BLaER1 (cell line): ENCODE results near the gene RSAD1.
A peak's percentile ranks its signal among the peaks of the same experiment; 100 is the strongest.

Experiments
- H3K27ac ChIP-seq: shearing (Covaris generic); formaldehyde crosslinking; 2 replicates; pipeline ENCODE4 v1.8.1; 2022
- H3K27me3 ChIP-seq: shearing (Covaris generic); formaldehyde crosslinking; 2 replicates; pipeline ENCODE4 v1.8.1; 2022
- H3K36me3 ChIP-seq: shearing (Covaris generic); formaldehyde crosslinking; 2 replicates; pipeline ENCODE4 v1.8.1; 2022
- H3K4me1 ChIP-seq: shearing (Covaris generic); formaldehyde crosslinking; 2 replicates; pipeline ENCODE4 v1.8.1; 2022
- H3K4me2 ChIP-seq: shearing (Covaris generic); formaldehyde crosslinking; 2 replicates; pipeline ENCODE4 v1.8.1; 2022
- H3K4me3 ChIP-seq: shearing (Covaris generic); formaldehyde crosslinking; 2 replicates; pipeline ENCODE4 v1.8.1; 2022
- H3K9ac ChIP-seq: shearing (Covaris generic); formaldehyde crosslinking; 2 replicates; pipeline ENCODE4 v1.8.1; 2022
- H3K9me3 ChIP-seq: shearing (Covaris generic); formaldehyde crosslinking; 2 replicates; pipeline ENCODE4 v1.8.1; 2022
- H4K20me1 ChIP-seq: shearing (Covaris generic); formaldehyde crosslinking; 2 replicates; pipeline ENCODE4 v1.8.1; 2022
- Cebpa-rat ChIP-seq: shearing (Covaris generic); IDR thresholded peaks from 2 replicates; pipeline ENCODE4 v1.8.1; 2022

The RSAD1 gene

DNA sequence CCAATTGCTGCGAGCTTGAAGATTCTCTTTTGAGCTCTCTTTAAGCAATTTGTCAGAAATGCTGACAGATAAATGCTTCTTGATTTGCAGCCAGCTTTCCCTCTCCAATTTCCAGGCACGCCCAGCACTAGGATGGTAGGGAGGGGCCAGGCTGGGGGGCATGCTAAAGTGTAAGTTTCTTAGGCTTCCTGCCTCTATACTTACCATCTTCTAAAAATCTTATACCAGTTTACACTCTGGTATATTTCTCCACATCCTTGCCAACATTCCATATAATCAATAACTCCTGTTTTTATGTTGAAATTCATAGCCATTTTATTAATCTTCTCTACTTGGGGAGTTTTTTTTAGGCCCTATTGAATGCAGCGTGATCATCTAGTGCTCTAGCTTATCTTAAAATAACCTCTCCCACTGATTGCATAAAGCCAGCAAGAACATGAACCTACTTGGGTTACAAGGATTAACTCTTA, 35.1 kb upstream of the RSAD1 start:
- peaks cover 16% of the 10 kb centered on the region for H4K20me1 ChIP-seq
- no peak overlapping the region for H3K9ac ChIP-seq
- no peaks in the 10 kb centered on the region for H3K27me3 ChIP-seq
- no peak overlapping the region for H3K4me2 ChIP-seq
- H3K36me3 ChIP-seq, result peaks cover 6% of the 10 kb centered on the region; the same call in 1 of the 2 replicates
- H3K9me3 ChIP-seq, result no peaks in the 10 kb centered on the region
- no peak overlapping the region for H3K4me3 ChIP-seq
- no peak for TF ChIP-seq Cebpa-rat
- H3K4me1 ChIP-seq, result no peaks in the 10 kb centered on the region
- H3K27ac ChIP-seq, result no peak overlapping the region

DNA sequence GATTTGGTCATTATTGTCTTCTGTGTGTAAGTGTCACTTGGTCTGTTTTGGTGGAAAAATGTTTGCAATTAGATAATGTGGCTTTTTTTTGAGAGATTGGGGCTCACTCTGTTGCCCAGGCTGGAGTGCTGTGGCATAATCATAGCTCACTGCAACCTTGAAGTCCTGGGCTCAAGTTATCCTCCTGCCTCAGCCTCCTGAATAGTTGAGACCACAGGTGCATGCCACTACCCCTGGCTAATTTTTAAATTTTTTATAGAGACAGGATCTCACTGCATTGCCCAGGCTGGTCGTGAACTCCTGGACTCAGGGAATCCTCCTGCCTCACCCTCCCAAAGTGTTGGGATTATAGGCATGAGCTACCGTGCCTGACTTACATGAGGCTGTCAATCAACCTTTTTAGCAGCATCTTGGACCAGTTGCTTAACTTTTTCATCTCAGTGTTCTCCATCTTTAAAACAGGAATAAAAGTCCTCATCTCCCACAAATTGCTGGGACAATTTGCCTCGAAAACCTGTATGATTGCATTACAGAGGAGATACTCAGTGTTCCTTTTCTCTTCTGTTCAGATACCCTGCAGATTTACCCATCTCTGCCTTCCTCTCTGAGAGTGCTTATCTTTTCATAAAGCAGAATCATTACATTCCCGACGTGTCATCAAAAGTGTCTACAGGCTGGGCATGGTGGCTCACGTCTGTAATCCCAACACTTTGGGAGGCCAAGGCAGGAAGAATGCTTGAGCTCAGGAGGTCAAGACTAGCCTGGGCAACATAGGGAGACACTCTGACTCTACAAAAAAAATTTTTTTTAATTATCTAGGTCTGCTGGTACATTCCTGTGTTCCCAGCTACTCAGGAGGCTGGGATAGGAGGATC, 33.6 kb upstream of the RSAD1 start:
- Histone ChIP-seq H3K9me3 (no peaks in the 10 kb centered on the region), H4K20me1 (peaks cover 11% of the 10 kb centered on the region), H3K4me3 (no peak overlapping the region), H3K27me3 (no peaks in the 10 kb centered on the region), H3K9ac (no peak overlapping the region), H3K27ac (no peak overlapping the region), H3K4me1 (no peaks in the 10 kb centered on the region), H3K36me3 (peaks cover 6% of the 10 kb centered on the region; the same call in 1 of the 2 replicates), H3K4me2 (no peak overlapping the region)
- TF ChIP-seq Cebpa-rat, result no peak

DNA sequence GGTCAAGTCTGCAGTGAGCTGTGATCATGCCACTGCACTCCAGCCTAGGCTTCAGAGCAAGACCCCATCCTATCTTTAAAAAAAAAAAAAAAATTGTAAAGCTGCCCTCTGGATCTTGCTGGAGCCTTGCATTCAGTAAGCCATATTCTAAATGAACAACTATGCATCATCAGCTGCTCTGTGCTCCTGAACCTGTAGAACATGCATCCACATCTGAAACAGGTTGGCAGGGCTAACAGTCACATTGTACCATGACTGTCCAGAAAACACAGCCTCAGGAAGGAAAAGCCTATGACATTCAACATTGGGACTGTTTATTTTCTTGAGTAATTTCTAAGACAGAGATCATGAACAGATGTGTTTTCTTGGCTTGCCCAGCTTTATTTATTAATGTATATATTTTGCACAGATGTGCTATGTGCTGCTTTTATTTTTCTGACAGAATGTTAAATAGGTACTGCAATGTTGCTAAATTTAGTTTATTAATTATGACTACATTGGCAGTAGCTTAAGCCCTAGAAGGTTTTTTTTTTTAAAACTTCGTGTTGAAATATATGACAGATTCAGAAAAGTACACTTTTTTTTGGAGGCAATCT, 32.8 kb upstream of the RSAD1 start:
- Histone ChIP-seq H3K4me2 (no peak overlapping the region), H3K9me3 (no peaks in the 10 kb centered on the region), H4K20me1 (peaks cover 4% of the 10 kb centered on the region; the same call in 1 of the 2 replicates), H3K4me3 (no peak overlapping the region), H3K9ac (no peak overlapping the region), H3K27me3 (no peaks in the 10 kb centered on the region), H3K27ac (no peak overlapping the region), H3K4me1 (no peaks in the 10 kb centered on the region), H3K36me3 (peaks cover 1% of the 10 kb centered on the region; the same call in 1 of the 2 replicates)
- TF ChIP-seq Cebpa-rat, result no peak

DNA sequence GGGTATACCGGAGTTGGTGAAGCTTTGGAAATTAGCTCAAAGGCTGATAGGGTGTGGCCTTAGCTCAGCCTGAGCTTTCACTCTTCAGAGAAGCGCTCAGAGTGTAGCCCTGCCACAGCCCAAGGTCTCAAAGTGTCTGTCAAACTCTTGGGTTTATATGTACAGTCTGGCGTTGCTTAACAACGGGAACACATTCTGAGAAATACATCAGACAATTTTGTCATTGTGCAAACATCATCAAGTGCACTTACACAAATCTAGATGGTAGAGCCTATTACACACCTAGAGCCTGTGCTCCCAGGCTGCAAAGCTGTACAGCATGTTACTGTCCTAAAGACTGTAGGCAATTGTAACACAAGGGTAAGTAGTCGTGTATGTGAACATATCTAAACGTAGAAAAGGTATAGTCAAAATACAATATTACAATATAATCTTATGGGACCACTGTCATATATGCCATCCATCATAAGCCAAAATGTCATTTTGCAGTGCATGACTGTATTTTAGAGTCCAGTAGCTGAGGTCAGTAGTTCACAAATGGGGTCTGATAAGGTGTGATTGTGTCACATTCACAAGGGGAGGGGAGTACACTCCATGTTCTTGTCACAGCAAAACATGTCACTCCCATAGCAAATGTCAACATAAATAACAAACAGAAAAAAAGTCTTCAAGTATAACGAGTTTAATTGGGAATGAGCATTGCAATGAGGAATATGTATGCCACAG, 30.6 kb upstream of the RSAD1 start:
- Histone ChIP-seq H3K4me1 (peaks cover 12% of the 10 kb centered on the region), H4K20me1 (peaks cover 4% of the 10 kb centered on the region; the same call in 1 of the 2 replicates), H3K4me2 (no peak overlapping the region), H3K27ac (no peak overlapping the region), H3K9me3 (no peaks in the 10 kb centered on the region), H3K4me3 (no peak overlapping the region), H3K27me3 (no peaks in the 10 kb centered on the region), H3K36me3 (no peaks in the 10 kb centered on the region), H3K9ac (no peak overlapping the region)
- TF ChIP-seq Cebpa-rat, result no peak

DNA sequence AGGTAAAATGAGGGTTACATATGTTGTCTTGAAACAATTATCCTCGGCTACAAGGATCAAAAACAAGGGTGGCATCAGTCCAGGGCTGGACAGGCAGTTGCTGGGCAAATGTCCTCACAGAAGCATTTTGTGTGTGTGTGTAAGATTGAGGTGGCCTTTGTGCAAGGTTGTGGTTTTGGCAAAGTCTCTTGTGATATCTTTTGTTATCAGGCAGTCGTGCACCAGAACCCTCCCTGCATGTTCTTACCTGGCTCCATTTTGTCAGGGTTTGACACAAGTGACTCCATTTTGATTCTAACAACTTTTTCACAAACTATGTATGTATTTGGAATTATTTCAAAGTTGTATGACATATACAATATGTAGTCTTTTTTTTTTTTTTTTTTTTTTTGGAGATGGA, 30.0 kb upstream of the RSAD1 start:
- peaks cover 18% of the 10 kb centered on the region for H3K4me1 ChIP-seq
- H3K27me3 ChIP-seq, result no peaks in the 10 kb centered on the region
- H3K36me3 ChIP-seq, result no peaks in the 10 kb centered on the region
- no peaks in the 10 kb centered on the region for H3K9me3 ChIP-seq
- no peak for TF ChIP-seq Cebpa-rat
- peaks cover 4% of the 10 kb centered on the region; the same call in 1 of the 2 replicates for H4K20me1 ChIP-seq
- no peak overlapping the region for H3K27ac ChIP-seq
- no peak overlapping the region for H3K9ac ChIP-seq
- no peak overlapping the region for H3K4me2 ChIP-seq
- no peak overlapping the region for H3K4me3 ChIP-seq

DNA sequence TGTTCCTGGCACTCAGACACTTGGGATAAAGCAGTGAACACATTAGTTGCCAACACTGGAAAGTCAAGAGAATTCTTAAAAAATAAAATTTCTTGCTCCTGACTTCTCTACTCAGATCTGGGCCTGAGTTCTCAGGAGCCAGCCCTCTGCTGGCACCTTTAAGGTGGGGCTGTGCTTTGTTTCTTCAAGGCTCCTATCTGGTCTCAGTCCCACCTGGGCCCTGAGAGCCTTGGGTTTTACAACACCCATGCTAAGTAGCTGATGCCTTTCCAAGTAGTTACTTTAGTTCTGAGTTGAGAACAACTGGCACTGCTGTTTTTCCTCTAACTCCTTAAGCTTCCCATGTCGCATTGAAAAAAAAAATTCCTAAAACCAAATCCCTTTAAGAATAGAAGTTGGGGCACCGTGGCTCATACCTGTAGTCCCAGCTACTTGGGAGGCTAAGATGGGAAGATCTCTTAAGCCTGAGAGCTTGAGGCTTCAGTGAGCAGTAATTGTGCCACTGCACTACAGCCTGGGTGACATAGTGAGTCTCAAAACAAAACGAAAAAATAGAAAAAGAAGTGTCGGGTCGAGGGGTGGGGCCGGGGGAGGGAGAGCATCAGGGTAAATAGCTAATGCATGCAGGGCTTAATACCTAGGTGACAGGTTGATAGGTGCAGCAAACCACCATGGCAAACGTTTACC, 26.6 kb upstream of the RSAD1 start:
- Histone ChIP-seq H3K9ac (no peak overlapping the region), H3K4me2 (peak overlapping the region; percentile 61), H3K9me3 (no peaks in the 10 kb centered on the region), H4K20me1 (no peaks in the 10 kb centered on the region), H3K27ac (no peak overlapping the region), H3K27me3 (no peaks in the 10 kb centered on the region), H3K4me1 (peaks cover 25% of the 10 kb centered on the region), H3K4me3 (no peak overlapping the region), H3K36me3 (0 out of 2 replicates have a peak, but pooled peaks cover 7% of the 10 kb centered on the region)
- TF ChIP-seq Cebpa-rat, result no peak

DNA sequence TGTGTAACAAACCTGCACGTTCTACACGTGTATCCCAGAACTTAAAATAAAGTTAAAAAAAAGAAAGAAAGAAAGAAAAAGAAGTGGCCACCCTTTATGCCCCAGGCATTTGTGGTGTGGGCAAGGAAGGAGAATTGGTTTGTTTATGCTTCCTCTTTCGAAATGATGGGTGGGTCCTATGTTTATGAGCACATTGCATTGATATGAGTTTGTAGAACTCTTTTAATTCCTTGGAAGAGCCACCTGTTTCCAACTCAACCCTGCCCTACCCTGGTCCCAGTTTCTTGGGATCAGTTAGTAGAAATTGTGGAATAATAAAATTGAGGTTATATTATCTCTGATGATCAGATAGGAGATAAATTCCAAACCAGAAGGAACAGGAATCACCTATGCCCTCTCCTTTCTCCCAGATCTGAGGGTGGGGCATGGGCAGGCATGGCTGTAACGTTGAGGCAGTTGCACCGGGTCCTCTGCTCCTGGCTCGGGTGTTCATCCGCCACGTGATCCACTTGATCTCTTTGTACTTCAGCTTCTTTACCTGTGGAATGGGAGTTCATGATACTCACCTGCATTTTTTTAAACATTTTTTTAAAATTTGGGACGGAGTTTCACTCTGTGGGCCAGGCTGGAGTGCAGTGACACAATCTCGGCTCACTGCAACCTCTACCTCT, 25.9 kb upstream of the RSAD1 start:
- H3K4me3 ChIP-seq, result no peak overlapping the region
- no peak for TF ChIP-seq Cebpa-rat
- H3K36me3 ChIP-seq, result 0 out of 2 replicates have a peak, but pooled peaks cover 7% of the 10 kb centered on the region
- H3K4me2 ChIP-seq, result peak overlapping the region; percentile 61
- H3K27me3 ChIP-seq, result no peaks in the 10 kb centered on the region
- H3K27ac ChIP-seq, result no peak overlapping the region
- peaks cover 25% of the 10 kb centered on the region for H3K4me1 ChIP-seq
- no peak overlapping the region for H3K9ac ChIP-seq
- H3K9me3 ChIP-seq, result no peaks in the 10 kb centered on the region
- H4K20me1 ChIP-seq, result no peaks in the 10 kb centered on the region

DNA sequence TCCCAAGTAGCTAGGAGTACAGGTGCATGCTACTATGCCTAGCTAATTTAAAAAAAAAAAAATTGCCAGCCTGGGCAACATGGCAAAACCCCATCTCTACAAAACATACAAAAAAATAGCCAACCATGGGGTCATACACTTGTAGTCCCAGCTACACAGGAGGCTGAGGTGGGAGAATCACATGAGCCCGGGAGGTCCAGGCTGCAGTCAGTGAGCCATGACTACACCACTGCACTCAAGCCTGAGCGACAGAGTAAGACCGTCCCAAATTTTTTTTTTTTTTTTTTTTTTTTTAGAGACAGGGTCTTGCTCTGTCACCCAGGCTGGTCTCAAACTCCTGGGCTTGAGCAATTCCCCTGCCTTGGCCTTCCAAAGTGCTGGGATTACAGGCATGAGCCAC, 24.8 kb upstream of the RSAD1 start:
- Histone ChIP-seq H3K4me2 (peak overlapping the region; percentile 42), H4K20me1 (no peaks in the 10 kb centered on the region), H3K36me3 (0 out of 2 replicates have a peak, but pooled peaks cover 7% of the 10 kb centered on the region), H3K9me3 (no peaks in the 10 kb centered on the region), H3K27ac (no peak overlapping the region), H3K9ac (no peak overlapping the region), H3K4me3 (no peak overlapping the region), H3K4me1 (peaks cover 31% of the 10 kb centered on the region), H3K27me3 (no peaks in the 10 kb centered on the region)
- TF ChIP-seq Cebpa-rat, result no peak

DNA sequence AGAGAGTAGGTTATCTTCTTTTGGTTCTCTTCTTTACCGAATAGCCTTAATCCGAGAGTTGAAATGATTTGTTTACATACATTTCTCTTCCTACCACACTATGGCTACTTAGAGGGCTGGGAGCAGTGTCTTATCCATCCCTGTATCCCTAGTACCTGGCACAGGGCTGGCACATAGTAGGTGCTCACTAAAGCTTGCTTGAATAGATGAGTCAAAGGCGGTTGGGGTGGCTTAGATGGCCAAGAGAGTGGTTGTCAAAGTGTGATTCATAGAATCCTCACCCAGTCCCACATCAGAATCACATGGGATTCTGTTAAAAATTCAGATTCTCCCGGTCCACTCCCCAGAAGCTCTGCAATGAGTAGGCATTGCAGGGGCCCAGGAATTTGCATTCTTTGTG, 21.0 kb upstream of the RSAD1 start:
- no peak for TF ChIP-seq Cebpa-rat
- Histone ChIP-seq H3K27me3 (no peaks in the 10 kb centered on the region), H3K4me3 (no peak overlapping the region), H3K27ac (no peak overlapping the region), H3K9me3 (no peaks in the 10 kb centered on the region), H3K36me3 (peaks cover 10% of the 10 kb centered on the region; the same call in 1 of the 2 replicates), H3K9ac (no peak overlapping the region), H4K20me1 (no peaks in the 10 kb centered on the region), H3K4me2 (no peak overlapping the region), H3K4me1 (peaks cover 37% of the 10 kb centered on the region)
